Measurements from ENCODE around the gene KRTAP6-1. TPM values are rescaled to one million over a fixed set of nuclear protein-coding genes. Genes with fewer than 3 reads are reported as not detected.

Gene KRTAP6-1
- total RNA-seq, 1 experiment from 2014 or later = not detected

DNA sequence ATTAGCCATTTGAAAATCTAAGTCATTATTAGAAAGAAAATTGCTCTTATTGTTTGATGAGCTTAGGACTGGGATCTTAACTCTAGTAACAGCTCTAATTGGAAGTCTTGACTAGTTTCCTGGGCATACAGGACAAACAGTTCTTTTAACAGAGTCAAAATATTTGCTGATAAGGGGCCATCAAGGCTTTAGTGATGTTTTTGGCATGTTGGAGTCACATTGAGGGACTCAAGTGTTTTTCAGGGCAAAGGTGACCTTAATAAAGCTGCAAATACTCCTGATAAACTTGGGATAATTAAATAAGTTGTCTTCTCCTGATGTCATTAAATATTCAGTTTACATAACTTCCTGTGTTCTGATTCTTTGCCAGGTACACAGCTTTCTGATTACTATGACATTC, 46.1 kb downstream of the KRTAP6-1 start:
- Histone ChIP-seq H3K27ac (ENCODE audit: low read length) (no peak overlapping the region), H3K9me3 (ENCODE audit: low read length) (peaks cover 12% of the 10 kb centered on the region; the same call in 1 of the 2 replicates), H3K4me1 (ENCODE audit: low read length) (no peaks in the 10 kb centered on the region), H3K4me3 (ENCODE audit: low read length) (no peak overlapping the region), H4K20me1 (ENCODE audit: insufficient read depth, low read depth, low read length) (no peaks in the 10 kb centered on the region), H3K27me3 (ENCODE audit: low read length) (no peaks in the 10 kb centered on the region), H3K36me3 (ENCODE audit: insufficient read depth, low read length) (no peaks in the 10 kb centered on the region), H2AFZ (ENCODE audit: low read length) (no peak overlapping the region), H3K9ac (ENCODE audit: low read length) (no peak overlapping the region), H3K4me2 (ENCODE audit: low read depth, low read length, poor library complexity, severe bottlenecking) (no peak overlapping the region), H3K79me2 (ENCODE audit: low read length) (no peaks in the 10 kb centered on the region), H3K9me2 (replicated peaks; ENCODE audit: insufficient read depth, low read length) (no peaks in the 10 kb centered on the region; the same call in 1 of the 2 replicates)
- no peak for DNase-seq

DNA sequence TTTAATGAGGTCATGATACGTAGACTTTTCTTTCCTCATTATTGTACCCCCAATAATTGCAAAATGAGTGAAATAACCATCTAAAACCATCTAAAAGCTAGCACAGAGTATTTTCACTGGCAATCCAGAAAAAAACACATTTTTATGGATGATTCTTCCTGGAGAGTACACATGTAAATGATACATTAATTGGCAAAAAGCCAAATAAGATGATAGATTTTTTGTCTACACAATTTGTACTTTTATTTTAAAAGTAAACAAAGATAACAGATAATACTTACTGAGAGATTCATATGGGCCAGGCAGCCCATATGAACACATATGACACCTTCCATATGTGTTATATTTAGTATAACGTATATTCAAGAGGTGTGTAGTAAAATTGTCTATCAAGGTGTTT, 50.1 kb downstream of the KRTAP6-1 start:
- DNase-seq = no peak
- Histone ChIP-seq H3K9me3 (ENCODE audit: low read length) (peaks cover 14% of the 10 kb centered on the region; the same call in 1 of the 2 replicates), H2AFZ (ENCODE audit: low read length) (no peak overlapping the region), H3K27me3 (ENCODE audit: low read length) (no peaks in the 10 kb centered on the region), H3K4me3 (ENCODE audit: low read length) (no peak overlapping the region), H3K79me2 (ENCODE audit: low read length) (no peaks in the 10 kb centered on the region), H3K27ac (ENCODE audit: low read length) (no peak overlapping the region), H3K36me3 (ENCODE audit: insufficient read depth, low read length) (no peaks in the 10 kb centered on the region), H3K9ac (ENCODE audit: low read length) (no peak overlapping the region), H3K4me2 (ENCODE audit: low read depth, low read length, poor library complexity, severe bottlenecking) (no peak overlapping the region), H3K4me1 (ENCODE audit: low read length) (no peaks in the 10 kb centered on the region), H3K9me2 (replicated peaks; ENCODE audit: insufficient read depth, low read length) (no peaks in the 10 kb centered on the region; the same call in 1 of the 2 replicates), H4K20me1 (ENCODE audit: insufficient read depth, low read depth, low read length) (no peaks in the 10 kb centered on the region)

Small RNAs within 50 kb of the gene (small RNA-seq; reads per million reads assigned to genes)
- gene KRTAP20-1 (not detected), gene KRTAP20-3 (not detected), gene KRTAP20-4 (not detected), gene KRTAP22-1 (not detected), gene KRTAP22-2 (not detected)

Other genes starting within 250 kb of the KRTAP6-1 start
- gene KRTAP13-2, start 241.7 kb downstream of the KRTAP6-1 start, total RNA-seq (2014; rRNA removed; shearing (Covaris generic); ENCODE audit: low replicate concordance) = not detected in 2 replicates
- not detected in 2 replicates for gene KRTAP13-1, start 217.9 kb downstream of the KRTAP6-1 start, total RNA-seq (2014; rRNA removed; shearing (Covaris generic); ENCODE audit: low replicate concordance)
- gene KRTAP13-3, start 188.0 kb downstream of the KRTAP6-1 start, total RNA-seq (2014; rRNA removed; shearing (Covaris generic); ENCODE audit: low replicate concordance) = not detected in 2 replicates
- gene KRTAP13-4, start 183.7 kb downstream of the KRTAP6-1 start, total RNA-seq (2014; rRNA removed; shearing (Covaris generic); ENCODE audit: low replicate concordance) = not detected in 2 replicates
- not detected in 2 replicates for gene KRTAP15-1, start 173.7 kb downstream of the KRTAP6-1 start, total RNA-seq (2014; rRNA removed; shearing (Covaris generic); ENCODE audit: low replicate concordance)
- gene KRTAP19-1, start 133.6 kb downstream of the KRTAP6-1 start, total RNA-seq (2014; rRNA removed; shearing (Covaris generic); ENCODE audit: low replicate concordance) = not detected in 2 replicates
- not detected in 2 replicates for gene KRTAP19-2, start 126.5 kb downstream of the KRTAP6-1 start, total RNA-seq (2014; rRNA removed; shearing (Covaris generic); ENCODE audit: low replicate concordance)
- not detected in 2 replicates for gene KRTAP19-3, start 121.9 kb downstream of the KRTAP6-1 start, total RNA-seq (2014; rRNA removed; shearing (Covaris generic); ENCODE audit: low replicate concordance)
- not detected in 2 replicates for gene KRTAP19-4, start 116.8 kb downstream of the KRTAP6-1 start, total RNA-seq (2014; rRNA removed; shearing (Covaris generic); ENCODE audit: low replicate concordance)
- gene KRTAP19-5, start 111.8 kb downstream of the KRTAP6-1 start, total RNA-seq (2014; rRNA removed; shearing (Covaris generic); ENCODE audit: low replicate concordance) = not detected in 2 replicates
- gene KRTAP19-6, start 72.1 kb downstream of the KRTAP6-1 start, total RNA-seq (2014; rRNA removed; shearing (Covaris generic); ENCODE audit: low replicate concordance) = not detected in 2 replicates
- gene KRTAP19-7, start 52.6 kb downstream of the KRTAP6-1 start, total RNA-seq (2014; rRNA removed; shearing (Covaris generic); ENCODE audit: low replicate concordance) = not detected in 2 replicates
- not detected in 2 replicates for gene KRTAP22-2, start 23.5 kb downstream of the KRTAP6-1 start, total RNA-seq (2014; rRNA removed; shearing (Covaris generic); ENCODE audit: low replicate concordance)
- gene KRTAP6-3, start 21.5 kb downstream of the KRTAP6-1 start, total RNA-seq (2014; rRNA removed; shearing (Covaris generic); ENCODE audit: low replicate concordance) = not detected in 2 replicates
- not detected in 2 replicates for gene KRTAP6-2, start 15.0 kb downstream of the KRTAP6-1 start, total RNA-seq (2014; rRNA removed; shearing (Covaris generic); ENCODE audit: low replicate concordance)
- gene KRTAP22-1, start 12.8 kb downstream of the KRTAP6-1 start, total RNA-seq (2014; rRNA removed; shearing (Covaris generic); ENCODE audit: low replicate concordance) = not detected in 2 replicates
- gene KRTAP20-1, start 2.5 kb upstream of the KRTAP6-1 start, total RNA-seq (2014; rRNA removed; shearing (Covaris generic); ENCODE audit: low replicate concordance) = not detected in 2 replicates
- gene KRTAP20-4, start 6.7 kb upstream of the KRTAP6-1 start, total RNA-seq (2014; rRNA removed; shearing (Covaris generic); ENCODE audit: low replicate concordance) = not detected in 2 replicates
- gene KRTAP20-2, start 21.3 kb upstream of the KRTAP6-1 start, total RNA-seq (2014; rRNA removed; shearing (Covaris generic); ENCODE audit: low replicate concordance) = not detected in 2 replicates
- not detected in 2 replicates for gene KRTAP20-3, start 28.9 kb upstream of the KRTAP6-1 start, total RNA-seq (2014; rRNA removed; shearing (Covaris generic); ENCODE audit: low replicate concordance)
- not detected in 2 replicates for gene KRTAP21-3, start 104.8 kb upstream of the KRTAP6-1 start, total RNA-seq (2014; rRNA removed; shearing (Covaris generic); ENCODE audit: low replicate concordance)
- gene KRTAP21-2, start 133.3 kb upstream of the KRTAP6-1 start, total RNA-seq (2014; rRNA removed; shearing (Covaris generic); ENCODE audit: low replicate concordance) = not detected in 2 replicates
- gene KRTAP21-1, start 141.5 kb upstream of the KRTAP6-1 start, total RNA-seq (2014; rRNA removed; shearing (Covaris generic); ENCODE audit: low replicate concordance) = not detected in 2 replicates
- gene KRTAP8-1, start 199.3 kb upstream of the KRTAP6-1 start, total RNA-seq (2014; rRNA removed; shearing (Covaris generic); ENCODE audit: low replicate concordance) = not detected in 2 replicates
- not detected in 2 replicates for gene KRTAP7-1, start 215.8 kb upstream of the KRTAP6-1 start, total RNA-seq (2014; rRNA removed; shearing (Covaris generic); ENCODE audit: low replicate concordance)

All from Karpas-422 (cell line).